Spleen (tissue), 7 donors: Measurements from ENCODE around the gene CADM2.

ENCODE experiments used
- CTCF ChIP-seq, 11 experiments: fragments of 200-600 bp in 7 of 11; fragments of 450-650 bp in 4 of 11; sonication (generic) in 4 of 11; IDR thresholded peaks in 8 of 11; conservative IDR thresholded peaks in 3 of 11; 1 replicate in 7 of 11; 2 replicates in 4 of 11; pipeline versions ENCODE4 v1.4.0 to v1.8.0; 2016 to 2021; ENCODE audit warnings: antibody characterized with exemption in 11 of 11, inconsistent platforms in 4 of 11, mild to moderate bottlenecking in 1 of 11
- POLR2A ChIP-seq, 3 donors: fragments of 450-650 bp; IDR thresholded peaks; one replicate each; pipeline ENCODE4 v1.5.1; 2017; ENCODE audit warnings: antibody characterized with exemption in 3 of 3, mild to moderate bottlenecking in 1 of 3
- POLR2AphosphoS5 ChIP-seq, 3 donors: sonication (generic); formaldehyde crosslinking; IDR thresholded peaks; one replicate each; pipeline ENCODE4 v1.5.1; 2017; ENCODE audit warnings: antibody characterized with exemption in 3 of 3
- donor health status: DM: no; HTN: no; CAD: no; lungs with moderate emphysema.
- donor health status: DM: no; HTN: no; CAD: no.
- donor health status: DM: no; HTN: no; CAD: no.

- no peak for TF ChIP-seq CTCF (IDR thresholded peaks at IDR 0.05 in 8 of 11, conservative IDR thresholded peaks at IDR 0.05 in 3 of 11)
- TF ChIP-seq POLR2AphosphoS5 (IDR thresholded peaks at IDR 0.05) = no peak
- no peak for TF ChIP-seq POLR2A (IDR thresholded peaks at IDR 0.05)
These were observed 213.2 kb downstream of the CADM2 start for GRCh38 chr3:85171976-85172375.
